ENCODE results near the gene IP6K2. TPM values are rescaled to one million over a fixed set of nuclear protein-coding genes. Genes with fewer than 3 reads are reported as not detected.

The IP6K2 gene
- total RNA-seq, 2 experiments from 2014 or later = 41.6 to 43.4 TPM

DNA sequence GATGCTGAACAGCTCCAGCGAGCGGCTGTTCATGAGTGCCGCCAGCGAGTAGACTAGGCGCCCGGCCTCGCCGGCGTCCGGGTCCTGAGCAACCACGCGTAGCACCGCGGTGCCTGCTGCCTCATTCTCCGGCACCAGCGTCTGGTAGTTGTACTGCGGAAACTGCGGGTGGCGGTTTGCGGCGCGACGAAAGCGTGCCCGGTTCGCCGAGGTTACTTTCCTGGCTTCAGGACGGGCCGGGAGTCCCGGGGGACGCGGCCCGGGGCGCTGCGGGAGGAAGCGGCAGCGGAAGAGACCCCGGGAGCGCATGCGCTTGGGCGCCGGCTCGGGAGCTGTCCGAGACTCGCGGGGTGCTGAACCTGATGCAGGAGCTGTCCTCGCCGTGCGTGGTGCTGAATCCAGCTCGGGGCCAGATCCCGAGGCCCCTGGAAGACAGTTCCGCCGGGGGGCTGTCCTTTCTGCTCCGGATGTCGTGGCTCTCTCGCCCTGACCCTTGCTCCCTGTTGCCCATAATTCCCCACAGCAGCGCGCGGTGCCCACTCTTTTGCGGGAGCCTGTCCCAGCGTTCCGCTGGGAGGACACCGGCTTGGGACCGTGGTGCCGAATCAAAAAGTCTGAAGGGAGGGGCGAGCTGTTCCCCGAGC lies 55.4 kb downstream of the IP6K2 start:
- CTCF ChIA-PET = interaction anchor here (1.0 to 2.3 kb wide), 2 partner anchors 26 to 225 kb away, joined by 3 to 13 read pairs; partner anchors contain the start of gene SLC26A6
- POLR2A ChIA-PET = interaction anchor here (0.7 to 4.0 kb wide), 2 partner anchors 13 to 26 kb away, joined by 3 to 11 read pairs; partner anchors contain the start of gene SLC26A6
- intact Hi-C loops (cut with micrococcal nuclease) = loop anchor here (5.0 kb wide), 1 partner anchor 56 kb away; the partner anchor contains the start of gene IP6K2
- DNase-seq = peak; percentile 82
- H3K4me3 Mint-ChIP-seq = peak overlapping the region; percentile 48
- H3K9me3 Mint-ChIP-seq = no peaks in the 10 kb centered on the region
- no peak overlapping the region for H3K27ac Mint-ChIP-seq
- H3K36me3 Mint-ChIP-seq = peaks cover 4% of the 10 kb centered on the region
- peaks cover 18% of the 10 kb centered on the region for H3K4me1 Mint-ChIP-seq (ENCODE audit: low read depth)
- peaks cover 13% of the 10 kb centered on the region for H3K27me3 Mint-ChIP-seq

DNA sequence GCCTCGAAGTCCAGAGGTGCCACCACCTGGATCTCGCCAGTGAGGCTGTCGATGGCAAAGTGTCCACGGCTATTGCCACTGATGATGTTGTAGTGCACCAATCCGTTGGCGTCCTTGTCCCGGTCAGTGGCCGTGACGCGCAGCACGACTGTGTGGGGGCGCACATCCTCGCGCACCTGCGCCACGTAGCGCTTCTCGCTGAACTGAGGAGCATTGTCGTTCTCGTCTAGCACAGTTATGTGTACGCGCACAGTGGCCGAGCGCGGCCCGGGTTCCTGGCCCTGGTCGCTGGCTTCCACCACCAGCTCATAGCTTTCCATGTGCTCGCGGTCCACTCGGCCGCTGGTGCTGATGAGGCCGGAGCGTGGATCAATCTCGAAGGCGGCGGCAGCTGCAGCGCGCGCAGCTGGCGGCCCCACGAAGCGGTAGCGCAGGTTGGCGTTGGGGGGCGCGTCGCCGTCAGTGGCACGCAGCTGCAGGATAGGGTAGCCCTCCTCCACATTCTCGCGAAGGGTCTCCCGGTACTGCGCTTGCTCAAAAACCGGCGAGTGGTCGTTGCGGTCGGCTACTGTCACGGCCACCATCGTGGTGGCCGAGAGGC lies 56.1 kb downstream of the IP6K2 start:
- intact Hi-C loops (cut with micrococcal nuclease) = loop anchor here (5.0 kb wide), 1 partner anchor 56 kb away; the partner anchor contains the start of gene IP6K2
- CTCF ChIA-PET = interaction anchor here (2.3 kb wide), 1 partner anchor 25 kb away, joined by 13 read pairs; the partner anchor contains the start of gene SLC26A6
- no peaks in the 10 kb centered on the region for H3K9me3 Mint-ChIP-seq
- peaks cover 19% of the 10 kb centered on the region for H3K4me1 Mint-ChIP-seq (ENCODE audit: low read depth)
- POLR2A ChIA-PET = interaction anchor here (4.0 kb wide), 1 partner anchor 25 kb away, joined by 11 read pairs; the partner anchor contains the start of gene SLC26A6
- no peak overlapping the region for H3K27ac Mint-ChIP-seq
- H3K27me3 Mint-ChIP-seq = peaks cover 13% of the 10 kb centered on the region
- H3K36me3 Mint-ChIP-seq = no peaks in the 10 kb centered on the region
- no peak overlapping the region for H3K4me3 Mint-ChIP-seq
- DNase-seq = no peak

DNA sequence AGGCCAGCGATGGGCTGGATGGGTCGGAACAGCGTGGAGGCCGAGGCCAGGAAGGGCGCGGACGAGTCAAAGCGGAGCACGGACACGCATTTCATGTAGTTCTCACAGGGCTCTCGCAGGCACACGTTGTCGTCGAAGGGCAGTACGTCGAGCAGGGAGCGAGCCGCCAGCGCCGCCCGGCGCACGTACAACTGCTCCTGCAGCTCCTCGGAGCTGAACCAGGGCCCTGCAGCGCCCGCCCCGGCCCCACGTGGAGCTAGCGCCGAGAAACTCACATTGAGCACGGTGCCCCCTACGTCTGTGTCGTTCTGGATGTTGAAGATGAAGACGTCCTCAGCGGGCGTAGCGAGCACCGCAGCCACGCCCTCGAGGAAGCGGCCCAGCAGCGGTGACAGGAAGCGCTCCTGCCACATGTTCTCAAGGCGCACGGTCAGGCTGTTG lies 60.2 kb downstream of the IP6K2 start:
- intact Hi-C loops (cut with micrococcal nuclease) = loop anchor here (1.0 to 10.0 kb wide), 6 partner anchors 22 to 392 kb away; partner anchors contain the start of genes CCDC51, PFKFB4, SLC26A6 and TMA7
- ChIA-PET CTCF (interaction anchor here (0.7 to 4.9 kb wide), 6 partner anchors 17 to 357 kb away, joined by 3 to 32 read pairs (median 4); partner anchors contain the start of gene SLC26A6), POLR2A (interaction anchor here (1.1 to 1.7 kb wide), 2 partner anchors 22 to 60 kb away, joined by 5 to 6 read pairs; partner anchors contain the start of genes IP6K2 and SLC26A6)
- peak; percentile 41 for DNase-seq
- H3K36me3 Mint-ChIP-seq = no peaks in the 10 kb centered on the region
- H3K9me3 Mint-ChIP-seq = no peaks in the 10 kb centered on the region
- peaks cover 8% of the 10 kb centered on the region for H3K4me1 Mint-ChIP-seq (ENCODE audit: low read depth)
- peak overlapping the region; percentile 75 for H3K27ac Mint-ChIP-seq
- H3K4me3 Mint-ChIP-seq = peak overlapping the region; percentile 69
- peaks cover 5% of the 10 kb centered on the region for H3K27me3 Mint-ChIP-seq

- POLR2A ChIA-PET = interaction anchor here (1.1 to 1.7 kb wide), 2 partner anchors 21 to 61 kb away, joined by 5 to 6 read pairs; partner anchors contain the start of genes IP6K2 and SLC26A6
- peaks cover 2% of the 10 kb centered on the region for H3K27me3 Mint-ChIP-seq
- peak; percentile 93 for DNase-seq
- H3K9me3 Mint-ChIP-seq = no peaks in the 10 kb centered on the region
- H3K4me1 Mint-ChIP-seq (ENCODE audit: low read depth) = peaks cover 5% of the 10 kb centered on the region
- H3K36me3 Mint-ChIP-seq = no peaks in the 10 kb centered on the region
- H3K4me3 Mint-ChIP-seq = peak overlapping the region; percentile 79
- intact Hi-C loops (cut with micrococcal nuclease) = loop anchor here (1.0 to 10.0 kb wide), 6 partner anchors 21 to 391 kb away; partner anchors contain the start of genes CCDC51, PFKFB4, SLC26A6 and TMA7
- H3K27ac Mint-ChIP-seq = peak overlapping the region; percentile 84
- CTCF ChIA-PET = interaction anchor here (0.7 to 4.9 kb wide), 5 partner anchors 18 to 255 kb away, joined by 3 to 32 read pairs (median 5); partner anchors contain the start of gene SLC26A6
Measured at GRCh38 chr3:48656061-48656840, 60.8 kb downstream of the IP6K2 start.

DNA sequence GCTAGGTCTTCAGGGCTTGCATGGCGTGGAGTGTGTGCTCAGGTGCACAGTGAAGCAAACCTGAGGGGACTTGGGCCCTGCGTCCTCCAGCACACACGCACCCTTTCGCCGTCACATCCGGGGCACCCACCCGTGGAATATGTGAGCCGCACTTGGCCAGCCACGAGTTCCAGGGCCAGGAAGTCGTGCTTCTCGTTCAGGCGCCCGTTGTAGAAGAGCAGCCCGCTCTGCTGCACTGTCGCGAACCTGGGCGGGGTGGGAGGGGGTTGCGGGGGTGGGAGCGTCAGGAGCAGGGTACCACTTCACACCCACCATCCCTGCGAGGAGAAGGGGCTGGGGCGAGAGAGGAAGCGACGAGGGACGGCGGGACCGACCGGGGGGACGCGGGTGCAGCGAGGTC lies 61.4 kb downstream of the IP6K2 start:
- peak overlapping the region; percentile 84 for H3K27ac Mint-ChIP-seq
- H3K36me3 Mint-ChIP-seq = no peaks in the 10 kb centered on the region
- peak overlapping the region; percentile 79 for H3K4me3 Mint-ChIP-seq
- DNase-seq = peak; percentile 81
- peaks cover 5% of the 10 kb centered on the region for H3K4me1 Mint-ChIP-seq (ENCODE audit: low read depth)
- peaks cover 2% of the 10 kb centered on the region for H3K27me3 Mint-ChIP-seq
- no peaks in the 10 kb centered on the region for H3K9me3 Mint-ChIP-seq
- ChIA-PET POLR2A (interaction anchor here (0.7 to 1.7 kb wide), 2 partner anchors 59 to 61 kb away, joined by 3 to 5 read pairs; partner anchors contain the start of gene IP6K2), CTCF (interaction anchor here (1.4 to 4.9 kb wide), 3 partner anchors 20 to 255 kb away, joined by 5 to 32 read pairs (median 6); partner anchors contain the start of gene SLC26A6)
- intact Hi-C loops (cut with micrococcal nuclease) = loop anchor here (1.0 to 10.0 kb wide), 6 partner anchors 20 to 391 kb away; partner anchors contain the start of genes CCDC51, PFKFB4, SLC26A6 and TMA7

DNA sequence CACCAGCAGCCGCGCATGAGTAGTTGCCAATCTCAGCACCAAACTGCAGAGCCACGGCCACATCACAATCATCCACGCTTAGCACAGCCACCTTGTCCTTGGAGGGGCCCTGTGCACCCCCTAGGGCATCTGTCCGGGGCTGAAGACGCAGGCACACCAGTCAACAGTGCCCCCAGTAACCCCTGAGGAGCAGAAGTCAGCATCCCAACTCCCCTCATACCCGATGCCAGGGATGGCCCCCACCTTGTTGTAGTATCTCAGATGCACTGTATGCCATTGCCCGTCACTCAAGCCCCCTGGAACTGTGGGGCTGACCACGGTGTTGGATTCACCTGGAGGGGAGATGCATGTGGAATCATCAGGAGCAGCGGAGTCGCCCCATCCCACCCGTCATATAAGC lies 62.0 kb downstream of the IP6K2 start:
- CTCF ChIA-PET = interaction anchor here (1.4 to 4.9 kb wide), 2 partner anchors 20 to 218 kb away, joined by 6 to 32 read pairs; partner anchors contain the start of gene SLC26A6
- peak overlapping the region; percentile 79 for H3K4me3 Mint-ChIP-seq
- peak overlapping the region; percentile 84 for H3K27ac Mint-ChIP-seq
- no peak for DNase-seq
- no peaks in the 10 kb centered on the region for H3K9me3 Mint-ChIP-seq
- peaks cover 5% of the 10 kb centered on the region for H3K4me1 Mint-ChIP-seq (ENCODE audit: low read depth)
- POLR2A ChIA-PET = interaction anchor here (0.7 kb wide), 1 partner anchor 59 kb away, joined by 3 read pairs; no protein-coding TSS in a partner anchor
- H3K36me3 Mint-ChIP-seq = no peaks in the 10 kb centered on the region
- peaks cover 2% of the 10 kb centered on the region for H3K27me3 Mint-ChIP-seq
- intact Hi-C loops (cut with micrococcal nuclease) = loop anchor here (5.0 to 10.0 kb wide), 3 partner anchors 98 to 390 kb away; partner anchors contain the start of genes CCDC51, PFKFB4 and TMA7

- no peak for DNase-seq
- peaks cover 5% of the 10 kb centered on the region for H3K4me1 Mint-ChIP-seq (ENCODE audit: low read depth)
- H3K27me3 Mint-ChIP-seq = no peaks in the 10 kb centered on the region
- no peak overlapping the region for H3K4me3 Mint-ChIP-seq
- H3K9me3 Mint-ChIP-seq = no peaks in the 10 kb centered on the region
- ChIA-PET CTCF (interaction anchor here (0.6 to 4.9 kb wide), 2 partner anchors 18 to 34 kb away, joined by 3 to 32 read pairs; partner anchors contain the start of gene SLC26A6), POLR2A (interaction anchor here (1.0 kb wide), 1 partner anchor 17 kb away, joined by 3 read pairs; no protein-coding TSS in a partner anchor)
- intact Hi-C loops (cut with micrococcal nuclease) = loop anchor here (10.0 kb wide), 1 partner anchor 388 kb away; no protein-coding TSS in a partner anchor
- H3K36me3 Mint-ChIP-seq = no peaks in the 10 kb centered on the region
- H3K27ac Mint-ChIP-seq = no peak overlapping the region
Measured at GRCh38 chr3:48652923-48653715, 63.9 kb downstream of the IP6K2 start.

- Mint-ChIP-seq H3K9me3 (no peaks in the 10 kb centered on the region), H3K27me3 (no peaks in the 10 kb centered on the region), H3K4me3 (no peak overlapping the region), H3K36me3 (no peaks in the 10 kb centered on the region), H3K4me1 (ENCODE audit: low read depth) (peaks cover 3% of the 10 kb centered on the region), H3K27ac (no peak overlapping the region)
- DNase-seq = no peak
- POLR2A ChIA-PET = no interaction called here
- intact Hi-C loops (cut with micrococcal nuclease) = loop anchor here (10.0 kb wide), 1 partner anchor 387 kb away; no protein-coding TSS in a partner anchor
- CTCF ChIA-PET = no interaction called here
Measured at GRCh38 chr3:48651771-48652170, 65.2 kb downstream of the IP6K2 start.

- no peaks in the 10 kb centered on the region for H3K9me3 Mint-ChIP-seq
- ChIA-PET POLR2A (no interaction called here), CTCF (no interaction called here)
- no peak overlapping the region for H3K27ac Mint-ChIP-seq
- no peaks in the 10 kb centered on the region for H3K4me1 Mint-ChIP-seq (ENCODE audit: low read depth)
- no peak for DNase-seq
- H3K36me3 Mint-ChIP-seq = no peaks in the 10 kb centered on the region
- H3K4me3 Mint-ChIP-seq = no peak overlapping the region
- no peaks in the 10 kb centered on the region for H3K27me3 Mint-ChIP-seq
- intact Hi-C loops (cut with micrococcal nuclease) = loop anchor here (10.0 kb wide), 1 partner anchor 386 kb away; no protein-coding TSS in a partner anchor
Measured at GRCh38 chr3:48650723-48651122, 66.3 kb downstream of the IP6K2 start.

DNA sequence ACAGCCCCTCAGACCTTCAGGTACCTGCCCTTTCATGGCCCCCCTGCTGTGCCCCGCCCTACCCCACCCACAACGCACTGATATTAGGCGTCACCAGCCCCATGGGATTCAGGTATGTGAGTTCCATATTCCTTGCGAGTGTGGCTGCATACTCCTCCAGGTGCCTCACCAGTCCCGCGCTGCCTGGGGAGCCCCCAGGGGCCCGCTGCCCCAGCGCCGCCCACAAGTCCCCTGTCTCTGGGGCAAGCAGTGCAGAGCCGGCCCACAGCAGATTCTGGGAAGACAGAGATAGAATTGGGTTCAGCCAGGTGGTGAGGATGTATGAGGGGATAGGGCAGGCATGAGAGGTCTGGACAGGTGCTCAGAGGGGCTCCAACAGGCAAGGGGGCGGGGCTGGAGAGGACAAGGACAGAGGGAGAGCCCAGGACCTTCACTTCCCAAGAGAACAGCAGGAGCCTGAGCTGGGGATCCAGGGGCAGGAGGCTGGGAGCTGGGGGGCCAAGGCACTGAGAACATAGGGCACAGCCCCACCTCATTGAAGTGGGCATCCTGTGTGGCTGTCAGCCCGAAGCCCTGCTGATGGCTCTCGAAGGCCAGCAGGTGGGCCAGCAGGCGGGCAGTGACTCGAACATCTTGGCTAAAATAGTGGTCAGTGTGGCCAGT lies 68.7 kb downstream of the IP6K2 start:
- no peaks in the 10 kb centered on the region for H3K27me3 Mint-ChIP-seq
- CTCF ChIA-PET = no interaction called here
- H3K36me3 Mint-ChIP-seq = no peaks in the 10 kb centered on the region
- H3K27ac Mint-ChIP-seq = no peak overlapping the region
- intact Hi-C loops (cut with micrococcal nuclease) = no loop called here
- no peak for DNase-seq
- no peaks in the 10 kb centered on the region for H3K4me1 Mint-ChIP-seq (ENCODE audit: low read depth)
- H3K9me3 Mint-ChIP-seq = no peaks in the 10 kb centered on the region
- POLR2A ChIA-PET = no interaction called here
- H3K4me3 Mint-ChIP-seq = no peak overlapping the region
